GM10847 (cell line): Measurements from ENCODE around the gene TRABD2B.

Source experiments
- POLR2A ChIP-seq: IDR thresholded peaks from 2 replicates; pipeline ENCODE4 v1.6.1; 2011; ENCODE audit not compliant: insufficient read length; ENCODE audit errors: extremely low read depth

Gene TRABD2B

DNA sequence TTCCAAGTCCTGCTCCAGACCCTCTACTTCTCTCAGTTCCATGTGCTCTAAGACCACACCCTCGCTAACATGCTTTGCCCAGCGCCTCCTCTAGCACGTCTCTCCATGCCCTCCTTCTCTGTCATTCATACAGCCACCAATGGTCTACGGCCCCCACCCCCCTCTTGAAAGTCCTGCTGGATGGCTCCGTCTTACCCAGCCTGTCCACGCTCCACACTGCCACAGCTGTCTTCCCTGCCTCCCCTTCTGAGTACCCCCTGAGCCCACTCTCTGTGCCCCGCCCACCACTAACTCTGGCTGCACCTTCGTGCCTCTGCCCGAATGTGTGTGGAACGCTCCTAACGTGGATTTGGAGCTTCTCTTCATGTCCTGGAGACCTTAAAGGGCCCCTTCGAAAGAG, 244.6 kb downstream of the TRABD2B start:
- TF ChIP-seq POLR2A = no peak

DNA sequence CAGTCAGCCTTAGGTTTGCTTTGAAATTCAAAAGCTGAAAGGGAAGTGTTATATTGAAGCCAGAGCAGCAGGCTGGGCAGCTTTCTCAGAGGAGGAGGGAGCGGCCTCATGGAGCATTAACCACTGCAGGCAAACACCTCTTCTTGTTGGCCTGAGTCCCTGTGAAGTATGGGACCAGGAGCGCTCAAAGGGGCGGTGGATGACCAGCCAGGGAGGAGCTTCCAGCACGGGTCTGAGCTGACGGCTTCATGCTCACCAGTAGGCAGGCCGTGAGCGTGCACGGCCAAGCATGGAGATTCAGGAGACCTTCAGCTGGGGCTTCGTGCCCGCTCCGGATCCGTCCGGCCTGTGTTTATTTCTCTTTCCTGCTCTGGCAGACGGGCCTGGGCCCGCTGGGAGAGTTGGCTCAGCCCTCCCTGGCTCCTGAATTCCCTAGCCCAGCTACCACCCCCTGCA, 245.2 kb downstream of the TRABD2B start:
- TF ChIP-seq POLR2A = no peak

DNA sequence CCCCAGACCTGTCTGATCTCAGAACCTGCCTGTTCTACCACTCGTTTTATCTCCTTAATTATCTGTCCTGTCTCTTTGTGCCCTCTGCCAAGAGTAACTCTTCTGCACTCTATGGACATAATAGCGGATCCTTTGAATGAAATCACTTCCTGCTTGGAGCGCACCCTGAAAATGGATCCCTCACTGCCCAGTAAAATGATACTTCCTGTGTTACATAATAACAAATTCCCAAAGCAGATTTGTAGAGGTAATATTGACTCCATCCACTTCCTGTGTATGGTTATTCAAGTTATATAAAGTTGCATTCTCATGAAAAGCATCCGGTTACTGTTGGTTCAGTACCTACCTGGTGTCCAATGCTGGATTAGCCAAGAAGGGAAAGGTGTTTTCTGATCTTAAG, 246.0 kb downstream of the TRABD2B start:
- no peak for TF ChIP-seq POLR2A

DNA sequence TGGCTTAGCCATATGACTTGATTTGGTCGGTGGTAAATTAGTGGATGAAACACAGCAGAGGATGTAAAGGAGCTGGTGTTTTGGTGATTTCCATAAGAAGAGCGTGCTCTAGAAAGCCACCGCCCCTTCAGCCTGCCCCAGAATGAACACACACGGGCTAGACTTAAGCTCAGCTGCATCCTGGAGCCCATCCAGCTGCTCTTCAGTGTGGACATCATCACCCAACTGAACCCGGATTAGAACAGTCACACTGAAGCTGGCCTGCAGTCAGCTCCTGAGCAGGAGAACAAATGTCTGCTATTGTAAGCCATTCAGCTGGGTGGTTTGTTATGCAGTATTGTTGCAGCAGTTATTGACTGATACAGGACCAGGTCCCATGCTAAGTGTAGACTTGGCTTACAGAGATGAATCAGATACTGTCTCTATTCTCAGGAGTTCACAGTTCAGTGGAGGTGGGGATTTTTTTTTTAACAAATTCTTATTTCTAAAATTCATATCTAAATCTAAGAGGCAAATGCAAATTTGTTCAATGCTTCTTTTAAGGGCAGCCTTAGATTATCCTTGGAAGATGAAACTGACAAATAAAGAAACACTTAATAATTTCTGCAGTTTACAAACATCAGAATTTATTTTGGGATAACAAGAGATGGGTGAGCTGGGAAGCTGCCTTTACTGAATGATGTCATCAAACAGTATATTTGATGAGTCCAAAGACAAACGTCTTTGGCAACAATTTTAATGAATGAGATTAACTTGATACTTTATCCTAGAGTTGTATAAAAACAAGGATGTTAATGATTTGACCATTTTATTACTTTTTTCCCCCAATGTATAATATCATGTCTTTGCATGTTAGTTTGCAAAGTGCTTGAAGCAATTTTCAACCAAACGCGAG, 251.2 kb downstream of the TRABD2B start:
- no peak for TF ChIP-seq POLR2A

DNA sequence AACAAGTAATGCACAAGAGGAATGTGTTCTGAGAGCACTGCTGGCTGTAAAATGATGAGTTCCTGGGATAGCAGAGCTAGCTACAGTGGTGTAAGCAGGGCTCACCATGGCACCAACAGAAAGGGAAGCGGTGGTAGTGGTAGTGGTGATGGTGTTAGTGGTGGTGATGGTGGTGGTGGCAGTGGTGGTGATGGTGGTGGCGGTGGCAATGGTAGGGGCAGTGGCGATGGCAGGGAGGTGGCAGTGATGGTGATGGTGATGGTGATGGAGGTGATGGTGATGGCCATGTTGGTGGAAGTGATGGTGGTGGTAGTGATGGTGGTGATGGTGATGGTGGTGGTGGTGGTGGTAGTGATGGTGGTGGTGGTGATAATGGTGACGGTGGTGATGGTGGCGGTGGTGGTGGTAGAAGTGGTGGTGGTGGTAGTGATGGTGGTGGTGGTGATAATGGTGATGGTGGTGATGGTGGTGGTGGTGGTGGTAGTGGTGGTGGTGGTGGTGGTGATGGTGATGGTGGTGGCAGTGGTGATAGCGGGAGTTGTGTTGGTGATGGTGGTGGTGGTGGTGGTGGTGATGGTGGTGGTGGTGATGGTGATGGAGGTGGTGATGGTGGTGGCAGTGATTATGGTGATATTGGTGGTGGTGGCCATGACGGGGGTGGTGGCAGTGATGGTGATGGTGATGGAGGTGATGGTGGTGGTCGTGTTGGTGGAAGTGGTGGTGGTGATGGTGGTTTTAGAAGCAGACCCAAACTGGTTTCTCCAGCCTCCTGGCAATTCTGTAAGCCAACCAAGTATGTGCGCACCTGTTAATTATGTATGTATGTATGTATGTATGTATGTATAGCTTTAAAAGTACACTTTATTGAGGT, 254.1 kb downstream of the TRABD2B start:
- no peak for TF ChIP-seq POLR2A

DNA sequence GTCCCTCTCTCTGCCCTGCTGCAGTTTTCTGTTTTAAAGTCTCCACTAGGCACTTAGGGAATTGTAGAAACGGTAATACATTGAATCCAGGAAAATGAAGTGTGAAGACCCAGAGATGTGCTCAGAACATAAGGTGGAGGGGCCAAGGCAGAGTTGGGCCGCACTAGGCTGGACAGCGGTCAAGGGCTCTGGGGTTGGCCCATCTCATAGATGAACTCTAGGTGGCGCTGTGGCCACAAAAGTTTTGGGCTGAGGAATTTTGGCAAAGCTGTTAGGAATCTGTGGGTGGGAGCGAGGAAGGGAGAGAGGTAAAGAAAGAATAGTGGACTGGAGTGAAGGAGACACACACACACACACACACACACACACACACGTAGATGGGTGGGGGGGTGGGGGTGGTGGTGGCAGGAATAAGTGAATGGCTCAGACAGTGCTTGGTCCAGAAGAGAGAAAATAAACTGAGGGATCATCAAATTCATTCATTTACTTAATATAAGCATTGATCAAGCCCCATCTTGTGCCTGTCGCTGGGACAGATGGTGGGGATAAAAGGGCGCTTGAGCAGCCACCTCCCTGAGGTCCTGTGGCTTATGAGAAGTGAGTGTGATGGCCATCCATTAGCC, 258.5 kb downstream of the TRABD2B start:
- TF ChIP-seq POLR2A = no peak

DNA sequence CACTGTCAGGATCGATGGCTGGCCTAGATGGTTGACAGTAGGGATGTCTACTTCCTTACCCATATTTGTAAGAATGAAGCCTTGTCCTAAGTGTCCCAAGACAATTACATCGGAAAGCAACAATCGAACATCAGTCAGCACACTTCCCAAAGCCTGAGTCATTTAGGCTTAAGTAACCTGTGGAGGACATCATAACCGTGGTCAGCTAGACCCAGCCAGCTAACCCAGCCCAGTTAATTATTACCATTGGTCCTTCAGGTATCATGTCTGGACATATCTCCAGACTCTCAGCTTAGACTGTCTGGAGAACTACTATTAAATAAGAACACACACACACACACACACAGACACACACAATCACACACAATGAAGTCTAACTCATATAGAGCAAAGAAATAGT, 264.7 kb downstream of the TRABD2B start:
- no peak for TF ChIP-seq POLR2A

DNA sequence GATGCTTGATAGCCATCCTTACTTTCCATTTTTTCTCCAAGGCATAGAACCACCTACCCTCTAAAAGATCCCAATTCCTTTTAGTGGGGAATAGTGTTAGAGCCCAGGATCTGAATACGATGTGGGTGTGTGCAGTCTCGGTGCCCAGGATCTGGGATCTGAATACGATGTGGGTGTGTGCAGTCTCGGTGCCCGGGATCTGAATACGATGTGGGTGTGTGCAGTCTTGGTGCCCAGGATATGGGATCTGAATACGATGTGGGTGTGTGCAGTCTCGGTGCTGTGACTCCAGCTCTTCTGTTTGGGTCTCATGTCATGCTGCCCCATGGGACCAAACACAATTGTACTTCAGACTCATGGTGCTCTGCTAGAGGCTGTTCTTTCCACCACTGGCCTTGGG, 265.5 kb downstream of the TRABD2B start:
- TF ChIP-seq POLR2A = no peak

DNA sequence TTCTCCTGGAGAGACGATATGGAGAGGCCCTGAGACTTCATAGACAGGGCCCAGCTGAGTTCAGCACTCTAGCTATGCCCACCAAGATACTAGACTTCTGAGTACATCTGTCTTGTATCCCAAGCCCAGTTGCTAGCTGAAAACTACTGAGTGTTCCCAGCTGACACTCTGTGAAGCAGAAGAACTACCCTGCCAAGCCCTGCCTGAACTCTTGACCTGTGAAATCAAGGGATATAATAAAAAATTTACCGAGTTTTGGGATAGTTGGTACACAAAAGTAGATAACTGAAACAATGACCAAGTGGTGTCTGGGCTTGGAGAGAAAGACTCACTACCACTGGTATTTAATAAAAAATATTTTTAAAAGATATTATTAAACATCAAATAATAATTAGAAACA, 267.5 kb downstream of the TRABD2B start:
- TF ChIP-seq POLR2A = no peak

DNA sequence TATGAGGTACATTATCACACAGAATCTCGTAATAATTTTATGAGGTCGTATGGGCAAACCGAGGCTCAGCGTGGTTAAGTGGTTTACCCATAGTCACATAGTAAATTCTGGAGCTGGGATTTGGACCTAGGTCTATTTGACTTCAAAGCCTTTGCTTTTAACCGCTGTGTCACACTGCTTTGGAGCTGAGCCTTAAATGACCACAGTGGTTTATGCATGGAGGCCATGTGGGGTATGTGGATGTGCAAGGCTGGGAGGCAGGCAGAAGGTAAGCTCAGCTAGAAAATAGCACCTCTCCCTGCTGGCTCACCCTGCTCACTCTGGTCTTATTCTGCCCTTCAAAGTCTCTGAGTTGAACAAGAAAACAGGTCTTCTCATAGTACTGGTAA, 269.5 kb downstream of the TRABD2B start:
- TF ChIP-seq POLR2A = no peak

DNA sequence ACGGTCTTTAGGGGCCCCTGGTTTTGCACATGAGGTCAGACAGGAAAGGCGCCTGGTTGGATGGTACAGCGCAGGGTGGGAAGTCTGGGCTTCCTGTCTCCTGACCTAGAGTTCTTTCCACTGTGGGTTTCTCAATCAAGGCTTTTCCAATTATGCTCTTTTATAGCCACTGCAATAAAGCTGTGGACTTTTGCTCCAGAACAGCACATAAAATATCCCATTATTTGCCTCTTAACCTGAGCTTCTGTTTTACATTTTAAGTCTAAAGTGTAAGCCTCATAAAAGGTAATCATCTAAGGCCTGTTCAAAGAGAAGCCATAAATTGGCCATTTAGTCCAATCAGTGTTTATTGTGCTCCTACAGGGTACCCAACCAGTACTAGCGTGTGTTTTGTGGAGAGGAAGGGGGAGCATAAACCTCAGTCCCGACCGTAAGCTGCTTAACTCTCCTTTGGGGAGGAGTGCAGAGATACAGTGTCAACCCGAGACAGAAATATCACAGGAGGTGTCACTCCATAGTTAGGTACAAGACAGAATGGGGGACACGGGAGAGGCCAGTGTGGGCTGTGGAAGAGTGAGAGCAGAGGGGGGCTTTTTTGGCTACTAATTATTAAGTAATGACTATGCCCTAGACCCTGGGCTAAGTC, 270.0 kb downstream of the TRABD2B start:
- TF ChIP-seq POLR2A = no peak

DNA sequence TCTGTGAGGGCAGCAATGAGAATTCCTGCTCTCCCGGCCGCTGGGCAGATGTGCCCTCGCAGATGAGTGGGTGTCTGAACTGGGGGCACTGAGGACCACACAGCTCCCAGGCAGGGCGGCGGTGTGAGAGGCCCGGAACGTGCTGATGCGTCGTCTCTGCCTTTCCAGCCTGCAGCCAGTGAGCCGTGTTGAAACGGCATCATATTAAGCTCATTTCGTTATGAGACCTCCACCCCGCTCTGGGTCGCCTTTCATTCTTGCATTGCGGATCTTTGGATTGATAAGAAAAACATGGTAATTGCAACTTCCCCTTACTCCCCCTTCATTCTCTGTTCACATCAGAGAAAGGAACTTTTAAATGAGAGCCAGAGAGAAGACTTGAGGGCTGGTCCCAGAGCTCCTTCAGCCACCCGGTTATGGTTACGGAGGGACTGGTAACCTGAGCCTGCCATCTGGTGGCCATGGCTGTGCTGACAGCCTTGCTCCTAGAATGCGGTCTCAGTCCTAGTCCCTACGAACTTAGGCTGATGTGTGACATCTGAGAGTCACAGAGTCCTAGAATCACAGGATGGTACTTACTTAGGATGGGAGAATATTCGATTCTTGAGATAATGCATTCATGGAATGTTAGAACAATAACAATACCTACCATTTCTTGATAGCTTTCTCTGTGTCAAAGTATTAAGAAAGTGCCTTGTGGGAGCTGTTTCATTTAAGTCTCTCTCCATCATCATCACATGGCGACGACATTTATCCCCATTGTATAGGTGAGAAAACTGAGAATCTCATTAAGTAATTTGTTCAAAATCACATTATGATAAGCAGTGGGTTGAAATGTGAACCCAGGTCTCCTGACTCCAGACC, 271.0 kb downstream of the TRABD2B start:
- TF ChIP-seq POLR2A = no peak

DNA sequence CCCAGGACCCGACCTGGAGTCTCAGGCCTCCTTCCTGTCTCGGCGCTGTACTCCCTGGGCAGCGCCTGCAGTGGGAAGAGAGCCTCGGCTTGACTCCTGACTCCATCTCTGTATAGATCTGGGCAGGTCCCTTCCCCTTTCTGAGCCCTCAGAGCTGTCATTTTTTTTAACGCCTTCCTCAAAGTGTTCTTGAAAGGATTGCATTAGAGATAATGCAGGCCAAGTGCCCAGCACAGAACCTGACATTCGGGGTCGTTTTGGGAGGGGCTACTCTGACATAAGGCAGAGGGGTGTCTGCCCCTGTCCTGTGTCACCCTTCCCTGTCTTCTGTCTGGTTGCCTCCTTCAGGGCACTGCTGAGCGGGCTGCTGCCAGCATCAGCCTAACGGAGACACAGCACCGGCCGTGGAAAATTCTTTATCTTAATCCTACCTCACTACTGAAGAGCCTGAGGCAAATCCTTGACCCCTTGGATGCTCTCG, 271.6 kb downstream of the TRABD2B start:
- TF ChIP-seq POLR2A = no peak

DNA sequence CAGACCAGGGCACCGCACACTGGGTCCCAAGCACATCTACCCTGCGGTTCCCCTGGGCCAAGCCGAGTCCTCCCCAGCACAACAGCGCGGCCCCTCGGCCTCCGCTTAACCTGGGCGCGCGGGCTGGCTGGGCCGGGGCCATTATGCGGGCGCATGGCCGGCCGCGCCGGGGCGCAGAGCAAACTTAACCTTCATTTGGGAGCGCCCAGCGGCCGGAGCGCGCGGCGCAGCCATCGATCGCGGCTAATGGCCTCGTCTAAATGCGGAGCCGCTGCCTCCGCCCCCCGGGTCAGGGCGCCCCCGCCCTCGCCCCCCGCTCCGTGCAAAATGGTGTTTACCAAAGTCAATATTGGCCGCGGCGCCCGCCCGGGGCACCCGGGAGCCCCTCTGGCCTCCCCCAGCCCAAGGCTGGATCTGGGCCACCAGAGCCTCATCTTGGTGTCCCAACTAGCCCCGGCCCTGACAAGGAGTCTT, 272.1 kb downstream of the TRABD2B start:
- TF ChIP-seq POLR2A = no peak
